NK-92 (cell line): Measurements from ENCODE around the gene JAZF1.
"Not testable (repeated sequence)": the region's sequence is repeated elsewhere in the genome, so short reads cannot be mapped to it uniquely, and the experiment has no call there.

Experiments used
- DNase-seq: peaks from one replicate; lab custom pipeline; 2025; ENCODE audit not compliant: unreplicated experiment; lab: John Stamatoyannopoulos, UW

The JAZF1 gene

DNA sequence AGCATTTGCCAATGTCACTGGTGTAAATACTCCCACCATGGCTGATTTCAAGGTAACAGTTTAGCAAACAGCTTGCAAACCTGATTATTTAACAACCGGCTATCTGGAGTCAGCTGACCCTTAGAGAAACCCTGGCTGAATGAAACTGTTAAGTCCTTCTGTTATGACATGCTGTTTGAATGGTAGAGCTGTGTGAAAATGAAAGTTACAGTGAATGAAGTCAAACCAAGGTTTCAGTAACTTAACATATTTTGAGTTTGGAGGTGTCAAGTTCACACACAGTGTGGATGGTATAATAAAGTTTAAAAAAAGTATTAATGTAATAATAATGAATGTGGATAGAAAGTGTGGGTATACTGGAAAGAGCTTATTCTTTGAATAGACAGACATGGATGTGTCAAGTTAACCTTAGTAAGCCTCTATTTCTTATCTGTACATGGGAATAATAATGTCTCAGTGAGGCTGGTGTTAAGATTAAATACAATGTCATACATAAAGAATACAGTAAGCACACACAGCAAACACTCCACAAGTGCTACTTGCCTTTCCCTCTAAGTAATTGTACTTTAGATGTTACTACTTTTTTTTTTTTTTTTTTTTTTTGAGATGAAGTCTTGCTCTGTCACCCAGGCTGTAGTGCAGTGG, 290.3 kb downstream of the JAZF1 start:
- no peak for DNase-seq

GRCh38 chr7:27889800-27890199, 290.8 kb downstream of the JAZF1 start:
- DNase-seq = no peak

GRCh38 chr7:27888736-27889135, 291.9 kb downstream of the JAZF1 start:
- no peak for DNase-seq

GRCh38 chr7:27886710-27887109, 293.9 kb downstream of the JAZF1 start:
- not testable (repeated sequence) for DNase-seq

DNA sequence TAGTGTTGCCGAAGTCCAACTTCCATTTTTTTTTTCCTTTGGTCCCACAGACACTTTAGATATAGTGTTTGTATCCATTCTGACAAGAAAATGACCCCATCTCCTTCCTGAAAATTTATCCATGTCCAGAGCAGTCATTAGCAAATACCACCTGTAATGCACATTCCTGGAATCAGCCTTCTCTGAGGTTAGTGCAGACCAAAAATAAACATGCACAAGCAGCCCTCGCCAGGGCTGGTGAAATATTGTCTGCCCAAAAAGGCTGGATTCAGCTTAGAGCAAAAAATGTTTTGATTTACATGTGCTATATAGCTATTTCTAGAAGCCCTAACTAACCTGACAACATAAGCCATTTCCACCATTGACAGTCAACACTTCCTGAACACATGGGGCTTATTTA, 294.9 kb downstream of the JAZF1 start:
- DNase-seq = no peak

DNA sequence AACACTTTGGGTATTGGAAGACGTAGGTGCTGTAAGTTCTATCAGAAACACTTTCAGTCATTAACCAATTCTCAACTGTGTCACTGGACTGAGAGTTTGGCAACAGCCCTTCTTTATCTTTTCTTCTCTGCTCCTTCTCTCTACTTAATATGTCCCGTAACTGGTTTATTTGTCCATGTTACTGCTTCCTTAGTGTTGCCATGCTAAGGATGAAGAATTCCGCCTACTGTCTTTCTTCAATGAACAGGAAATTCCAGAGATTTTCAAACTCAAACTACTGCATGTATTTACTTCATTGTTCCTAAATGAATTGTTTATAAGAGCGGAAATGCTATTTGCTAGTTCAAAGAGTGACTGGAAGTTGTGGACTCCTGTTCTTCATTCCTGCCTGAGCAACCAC, 296.9 kb downstream of the JAZF1 start:
- DNase-seq = no peak

DNA sequence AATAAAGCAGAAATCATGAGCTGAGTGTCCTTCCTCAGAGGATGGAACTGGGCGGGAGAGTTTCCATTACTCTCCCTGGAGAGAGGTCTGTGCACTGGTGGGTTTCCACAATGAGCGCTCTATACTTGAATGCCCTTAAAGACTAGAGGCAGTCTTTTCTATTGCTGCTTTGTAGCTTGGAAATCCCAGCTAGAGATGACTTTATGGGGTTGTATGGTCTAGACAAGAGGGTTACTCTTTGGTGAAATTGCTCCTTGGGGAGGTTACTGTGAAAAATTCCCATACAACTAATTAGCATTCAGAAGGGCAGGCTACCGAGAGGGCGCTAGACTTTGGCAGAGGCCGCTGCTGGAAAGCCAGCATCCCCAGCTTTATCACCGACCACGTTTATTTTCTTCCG, 303.8 kb downstream of the JAZF1 start:
- no peak for DNase-seq

GRCh38 chr7:27875832-27876231, 304.8 kb downstream of the JAZF1 start:
- DNase-seq = no peak

- DNase-seq = no peak
These were observed 305.5 kb downstream of the JAZF1 start for GRCh38 chr7:27875061-27875460.

DNA sequence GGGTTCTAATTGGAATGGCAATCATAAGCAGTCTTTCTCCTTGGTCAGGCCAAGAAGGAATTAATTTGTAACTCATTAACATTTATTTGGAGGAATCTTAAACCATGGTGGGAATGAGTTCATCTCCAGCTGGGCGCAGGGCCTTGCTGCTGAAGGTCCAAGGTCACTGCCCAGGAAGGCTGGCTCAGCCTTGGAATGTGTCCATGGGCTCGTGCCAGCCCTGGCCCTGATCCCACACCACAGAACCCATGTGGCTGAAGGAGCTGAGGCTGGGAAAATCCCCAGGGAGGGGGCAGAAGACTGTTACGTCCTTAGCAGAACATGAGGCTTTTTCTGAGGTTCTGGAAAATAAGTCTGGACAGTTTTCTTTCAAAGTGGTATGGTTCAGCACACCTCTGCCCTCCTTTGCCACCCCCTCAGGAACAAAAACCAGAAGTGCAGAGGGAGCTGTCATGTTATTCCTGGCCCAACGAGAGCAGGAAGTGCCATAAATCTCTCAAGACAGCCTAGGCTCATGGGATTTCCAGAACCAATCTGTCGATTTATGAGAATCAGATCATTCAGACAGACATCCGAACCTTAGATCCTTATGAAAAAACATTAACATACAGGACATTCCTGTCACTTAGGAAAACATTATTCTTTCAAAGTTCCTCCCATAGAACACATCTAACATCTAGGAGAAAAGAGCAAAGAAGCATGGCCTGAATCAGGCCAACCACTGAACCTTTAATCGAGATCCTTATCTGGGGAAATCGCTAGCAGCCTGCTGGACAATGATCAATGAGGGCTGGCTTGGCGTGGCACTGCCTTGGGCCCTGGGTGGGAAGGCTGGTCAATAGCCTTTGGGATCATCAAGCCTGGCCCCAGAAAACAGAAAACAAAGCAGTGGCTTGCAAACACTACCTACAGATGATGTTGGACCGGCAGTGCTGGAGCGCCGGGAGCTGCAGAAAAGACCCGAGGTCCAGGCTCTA, 306.3 kb downstream of the JAZF1 start:
- DNase-seq = no peak

GRCh38 chr7:27872356-27873275, 308.0 kb downstream of the JAZF1 start:
- no peak for DNase-seq

DNA sequence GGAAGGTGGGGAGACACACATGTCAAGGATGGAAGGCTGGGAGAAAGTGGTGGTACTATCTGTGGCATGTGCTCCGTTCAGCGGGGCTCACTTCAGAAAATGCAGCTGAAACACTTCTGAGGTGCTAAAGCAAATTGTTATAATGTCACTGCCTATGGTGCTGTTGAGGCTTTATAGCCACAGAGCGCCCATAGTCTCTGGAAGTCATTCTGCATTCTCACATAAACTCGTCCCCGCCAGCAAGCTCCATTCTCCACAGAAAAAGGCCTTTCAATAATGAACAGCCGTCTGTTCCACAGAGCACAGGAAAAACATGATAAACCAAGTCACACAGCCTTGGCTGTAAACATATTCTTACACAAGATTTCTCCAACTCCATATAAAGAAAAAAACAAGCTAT, 308.7 kb downstream of the JAZF1 start:
- DNase-seq = no peak

GRCh38 chr7:27871086-27871485, 309.5 kb downstream of the JAZF1 start:
- DNase-seq = no peak

DNA sequence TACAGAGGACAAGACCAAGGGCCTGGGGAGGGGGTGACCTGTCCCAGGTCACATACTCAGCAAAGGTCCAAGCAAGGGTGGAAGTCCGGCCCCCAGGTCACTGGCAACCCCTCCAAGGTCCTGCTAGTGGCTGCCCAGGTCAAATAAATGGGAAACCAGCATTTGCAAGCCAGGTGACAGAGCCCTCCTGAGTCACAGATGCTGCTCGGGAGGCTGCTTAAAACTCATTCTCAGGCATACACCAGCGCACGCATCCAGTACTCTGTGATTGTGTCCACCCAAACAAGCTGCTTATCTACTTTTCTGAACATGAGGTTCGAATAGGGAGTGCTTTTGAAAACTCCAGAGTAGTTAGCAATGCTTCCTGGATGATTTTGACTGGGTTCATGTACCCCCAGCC, 310.0 kb downstream of the JAZF1 start:
- no peak for DNase-seq

DNA sequence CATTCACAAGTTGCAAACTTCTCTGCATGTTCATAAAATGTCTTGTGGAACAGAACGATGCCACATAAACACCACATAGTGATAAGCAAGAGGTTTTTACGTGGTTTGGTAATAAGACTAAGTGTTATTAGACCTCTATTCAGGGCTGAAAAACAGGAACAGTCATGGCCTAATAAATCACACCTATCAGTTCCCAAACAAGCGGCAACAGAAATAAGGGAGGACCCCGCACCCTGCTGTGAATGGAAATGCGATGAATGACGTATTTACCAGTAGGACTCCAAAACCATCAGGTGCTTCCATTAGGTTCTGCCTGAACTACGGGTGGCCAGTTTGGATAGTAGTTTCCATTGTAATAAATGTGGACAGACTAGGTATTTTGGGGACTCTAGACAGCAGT, 311.5 kb downstream of the JAZF1 start:
- DNase-seq = no peak

- DNase-seq = no peak
These were observed 312.5 kb downstream of the JAZF1 start for GRCh38 chr7:27868131-27868550.

DNA sequence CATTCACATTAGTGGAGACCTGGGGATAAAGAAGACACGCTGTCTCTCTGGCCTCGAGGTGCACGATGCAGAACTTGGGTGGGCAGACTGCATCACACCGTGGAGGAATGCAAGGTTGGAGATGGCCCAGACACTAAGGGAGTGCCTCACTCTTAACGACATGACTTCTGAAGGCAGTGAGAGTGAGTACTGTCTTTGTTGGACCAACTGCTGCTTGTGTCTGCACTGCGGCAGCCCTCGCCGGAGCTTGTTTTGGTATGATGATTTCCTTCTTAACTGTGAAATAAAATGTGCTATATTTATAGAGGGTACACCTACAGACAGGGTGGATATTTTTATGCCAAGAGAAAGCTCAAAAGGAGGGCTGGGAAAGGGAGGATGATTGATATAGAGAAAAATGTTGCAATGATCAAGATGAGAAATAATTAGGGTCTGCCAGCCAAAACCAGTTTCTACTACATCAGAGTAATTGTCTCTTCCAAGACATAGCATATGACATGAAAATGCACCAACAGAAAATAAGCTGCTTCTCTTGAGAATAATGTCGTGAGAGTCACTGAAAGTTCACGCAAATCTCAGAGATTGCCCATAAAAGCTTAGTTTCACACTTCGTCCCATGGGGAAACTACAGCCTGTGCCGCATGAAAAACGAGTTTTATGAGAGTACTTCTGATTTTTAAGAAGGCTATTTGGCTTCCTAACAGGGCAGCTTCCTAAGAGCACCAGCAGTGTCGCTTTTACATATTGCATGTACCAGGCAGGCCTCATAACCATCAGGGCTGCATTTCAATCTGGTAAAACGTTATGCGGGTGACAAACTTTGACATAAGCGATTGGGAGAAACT, 313.5 kb downstream of the JAZF1 start:
- DNase-seq = no peak

DNA sequence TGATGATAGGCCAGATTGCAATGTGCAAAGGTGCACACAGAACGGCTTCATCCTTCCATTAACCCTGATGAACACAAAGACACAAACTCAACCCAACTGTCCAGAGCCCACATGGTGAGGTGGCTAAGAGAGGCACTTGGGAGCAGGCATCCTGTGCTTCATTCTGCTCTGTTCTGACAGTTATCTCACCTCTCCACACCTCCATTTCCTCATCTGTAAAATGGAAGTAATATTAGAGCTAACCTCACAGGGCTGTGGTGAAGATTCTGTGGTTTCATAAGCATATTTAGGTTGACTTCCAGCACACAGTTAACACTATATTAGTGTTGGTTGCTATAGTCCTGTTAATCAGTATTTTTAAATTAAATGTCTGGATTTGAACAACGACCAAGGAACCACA, 314.3 kb downstream of the JAZF1 start:
- no peak for DNase-seq

- no peak for DNase-seq
These were observed 316.7 kb downstream of the JAZF1 start for GRCh38 chr7:27863880-27864279.

GRCh38 chr7:27861747-27862146, 318.8 kb downstream of the JAZF1 start:
- no peak for DNase-seq
